Measurements from ENCODE around the gene IMP3.

IMP3 gene

DNA sequence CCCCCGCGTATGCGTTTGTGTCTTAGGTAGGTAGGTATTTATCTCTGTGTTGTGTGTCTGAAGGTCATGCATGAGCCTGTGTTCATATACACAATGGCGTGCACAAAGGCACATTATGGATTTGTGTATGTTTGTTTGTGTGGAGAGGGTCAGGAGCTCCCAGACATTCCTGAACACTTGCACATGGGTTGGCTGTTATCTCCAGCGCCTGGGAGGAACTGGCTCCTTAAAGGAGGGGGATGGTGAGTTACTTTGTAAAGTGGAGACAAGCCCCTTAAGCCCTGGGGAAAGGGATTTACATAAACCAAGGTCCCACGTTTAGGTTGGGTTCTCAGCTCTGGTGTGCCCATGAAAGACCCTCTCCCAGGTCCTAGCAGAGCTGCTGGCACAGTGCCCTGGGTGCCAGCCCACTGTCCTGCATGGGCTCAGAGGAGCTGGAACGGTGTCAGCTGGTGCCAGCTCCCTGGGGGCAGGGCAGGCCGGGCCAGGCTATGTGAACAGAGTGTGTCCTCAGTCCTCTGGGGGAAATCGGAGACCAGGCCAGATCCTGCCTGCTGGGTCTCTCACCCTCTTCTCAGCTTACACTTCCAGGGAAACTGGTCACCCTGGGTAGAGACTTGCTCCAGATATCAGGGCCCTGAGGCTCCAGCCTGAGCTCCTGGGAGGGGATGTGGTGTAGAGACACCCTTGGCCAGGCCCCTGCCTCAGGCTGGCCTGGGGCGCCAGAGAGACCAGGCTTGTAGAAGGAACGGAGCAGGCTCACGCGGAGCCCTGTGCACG is 32.8 kb upstream of the IMP3 start:
- DNase-seq (ENCODE audit: low read depth, low spot score): no peak

DNA sequence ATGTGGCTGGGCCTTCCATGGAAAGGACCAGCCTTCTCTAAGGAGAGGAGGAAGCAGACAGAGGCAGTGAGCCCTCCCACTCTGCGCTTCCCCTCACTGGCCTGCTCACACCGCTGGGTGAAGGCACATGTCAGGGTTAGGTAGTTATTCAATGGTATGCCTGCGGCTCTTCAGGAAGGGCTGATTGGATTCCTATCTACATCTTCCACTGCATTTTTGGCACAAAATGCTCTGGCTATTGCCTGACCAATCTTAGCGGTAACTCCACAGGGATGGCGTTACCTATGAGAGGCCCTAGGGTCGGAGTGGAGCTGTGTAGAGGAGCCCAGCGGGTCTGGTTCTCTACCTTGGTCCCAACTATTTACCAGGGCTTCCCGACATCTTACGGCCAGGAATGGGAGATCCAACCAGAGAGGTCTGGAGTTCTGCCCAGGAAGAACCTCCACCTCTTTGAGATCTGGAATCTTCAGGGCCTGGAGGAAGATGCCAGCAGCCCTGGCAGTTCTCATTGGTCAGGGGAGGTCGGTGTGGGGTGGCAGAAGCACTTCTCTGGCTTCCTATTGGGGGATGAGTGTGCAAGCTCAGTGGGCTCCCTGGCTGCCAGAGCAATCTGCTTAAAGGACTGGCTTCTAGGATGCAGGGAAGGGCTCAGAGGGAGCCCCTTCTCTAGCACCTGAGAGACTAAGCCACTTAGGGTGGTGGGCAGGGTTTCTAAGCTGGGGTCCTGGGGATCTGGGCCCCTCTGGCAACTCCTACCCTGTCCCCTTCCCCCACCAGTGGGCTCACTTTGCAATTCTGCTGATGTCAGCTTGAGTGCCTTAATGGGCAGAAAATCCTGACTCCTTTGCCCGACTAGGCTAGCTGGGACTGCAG is 31.9 kb upstream of the IMP3 start:
- no peak for DNase-seq (ENCODE audit: low read depth, low spot score)

DNA sequence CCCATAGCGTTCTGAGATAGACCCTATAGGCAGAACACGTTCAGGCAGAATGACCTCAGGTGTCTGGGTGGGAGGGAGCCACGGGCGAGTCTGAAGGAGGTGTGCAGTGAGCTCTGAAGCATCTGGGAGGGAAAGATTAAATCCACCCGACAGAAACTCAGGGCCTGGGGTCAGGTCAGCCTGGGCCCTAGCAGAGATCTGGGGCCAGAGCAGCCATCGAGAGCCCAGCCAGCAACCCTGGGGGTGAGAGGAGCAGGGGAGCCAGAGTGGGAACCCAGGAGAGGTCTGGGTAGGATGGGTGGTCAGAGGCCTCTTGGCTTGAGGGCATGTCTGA is 29.8 kb upstream of the IMP3 start:
- DNase-seq (ENCODE audit: low read depth, low spot score): no peak

DNA sequence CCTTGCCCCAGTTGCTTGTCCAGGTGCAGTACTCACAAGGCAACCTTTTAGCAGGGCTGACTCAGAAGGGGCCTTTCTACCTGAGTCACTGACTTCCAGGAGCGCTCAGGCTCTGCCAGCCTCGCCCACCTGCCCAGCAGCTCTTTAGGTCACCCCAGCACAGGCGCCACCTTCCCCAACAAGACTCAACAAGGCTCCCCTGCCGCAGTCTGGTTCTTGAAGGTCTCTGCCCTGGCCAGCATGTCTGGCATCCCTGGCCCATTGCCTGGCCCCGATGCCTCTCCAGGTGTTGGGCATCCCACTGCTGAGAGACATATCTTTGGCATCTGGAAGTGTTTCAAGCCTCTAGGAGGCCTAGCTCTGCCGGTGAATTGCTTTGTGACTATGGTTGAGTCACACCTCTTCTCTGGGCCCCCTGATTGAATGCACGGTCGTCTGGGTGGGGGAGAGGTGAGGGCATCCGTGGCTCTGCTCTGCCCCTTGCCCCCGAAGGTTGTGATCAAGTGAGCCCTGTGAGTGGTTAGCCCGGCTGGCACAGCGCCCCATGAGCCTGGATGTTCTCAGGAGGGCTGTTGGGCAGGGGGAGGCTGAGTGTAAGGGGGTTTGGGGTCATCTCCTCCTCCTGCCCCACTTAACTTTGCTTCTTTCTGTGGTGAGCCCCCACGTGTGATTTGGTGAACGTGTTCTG is 29.3 kb upstream of the IMP3 start:
- no peak for DNase-seq (ENCODE audit: low read depth, low spot score)

DNA sequence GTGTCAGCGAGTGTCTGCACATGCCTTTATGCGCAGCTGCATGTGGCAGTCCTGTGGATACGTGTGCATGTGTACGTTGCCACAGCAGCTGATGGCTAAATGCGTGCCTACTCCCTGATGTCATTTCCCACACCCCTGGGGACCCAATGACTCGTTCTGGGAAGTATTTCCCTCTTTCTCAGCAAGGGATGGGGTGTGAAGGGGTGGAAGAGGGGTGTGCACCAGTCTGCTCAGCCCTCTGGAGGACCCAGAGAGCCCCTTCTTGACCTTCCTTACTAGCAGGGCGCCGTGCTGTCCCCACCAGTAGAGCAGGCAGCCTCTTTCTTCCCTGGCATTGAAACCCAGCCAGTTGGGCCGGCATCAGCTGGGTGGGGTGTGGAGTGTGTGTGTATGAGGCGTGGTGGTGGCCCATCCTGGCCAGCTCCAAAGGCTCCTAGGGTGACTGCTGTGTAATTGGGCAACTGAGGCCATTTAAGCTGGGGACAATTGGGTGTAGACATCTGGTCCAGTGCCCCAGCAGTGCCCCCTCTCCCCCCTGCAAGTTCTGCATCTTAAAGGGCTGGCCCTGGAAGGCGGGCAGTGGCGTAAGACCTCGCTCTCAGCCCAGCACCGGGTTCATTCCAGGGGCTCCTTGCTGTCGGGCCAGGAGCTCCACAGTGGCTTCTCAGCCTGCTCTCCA is 26.9 kb upstream of the IMP3 start:
- DNase-seq (ENCODE audit: low read depth, low spot score): no peak

DNA sequence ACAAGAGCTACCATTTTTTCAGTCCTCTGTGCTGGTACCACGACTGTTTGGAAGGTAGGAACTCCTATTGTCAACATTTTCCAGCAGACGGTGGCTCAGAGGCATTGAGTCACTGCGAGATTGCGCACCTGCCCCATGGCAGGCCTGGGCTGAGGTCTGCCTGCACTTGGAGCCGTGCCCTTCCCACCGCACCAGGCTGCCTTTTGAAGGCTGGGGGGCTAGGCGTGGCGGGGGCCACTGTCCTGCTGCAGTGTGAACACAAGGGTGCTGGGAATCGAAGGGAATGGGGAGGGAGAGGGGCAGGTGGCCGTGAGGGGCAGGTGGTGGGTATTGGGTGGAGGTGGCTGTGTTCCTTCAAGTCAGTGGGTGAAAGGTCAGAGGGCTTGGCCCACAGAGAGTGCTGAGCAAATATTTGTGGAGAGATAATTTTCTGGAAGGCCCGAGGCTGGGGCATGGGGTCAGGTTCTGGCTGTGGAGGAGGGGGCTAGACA is 24.0 kb upstream of the IMP3 start:
- DNase-seq (ENCODE audit: low read depth, low spot score): no peak

DNA sequence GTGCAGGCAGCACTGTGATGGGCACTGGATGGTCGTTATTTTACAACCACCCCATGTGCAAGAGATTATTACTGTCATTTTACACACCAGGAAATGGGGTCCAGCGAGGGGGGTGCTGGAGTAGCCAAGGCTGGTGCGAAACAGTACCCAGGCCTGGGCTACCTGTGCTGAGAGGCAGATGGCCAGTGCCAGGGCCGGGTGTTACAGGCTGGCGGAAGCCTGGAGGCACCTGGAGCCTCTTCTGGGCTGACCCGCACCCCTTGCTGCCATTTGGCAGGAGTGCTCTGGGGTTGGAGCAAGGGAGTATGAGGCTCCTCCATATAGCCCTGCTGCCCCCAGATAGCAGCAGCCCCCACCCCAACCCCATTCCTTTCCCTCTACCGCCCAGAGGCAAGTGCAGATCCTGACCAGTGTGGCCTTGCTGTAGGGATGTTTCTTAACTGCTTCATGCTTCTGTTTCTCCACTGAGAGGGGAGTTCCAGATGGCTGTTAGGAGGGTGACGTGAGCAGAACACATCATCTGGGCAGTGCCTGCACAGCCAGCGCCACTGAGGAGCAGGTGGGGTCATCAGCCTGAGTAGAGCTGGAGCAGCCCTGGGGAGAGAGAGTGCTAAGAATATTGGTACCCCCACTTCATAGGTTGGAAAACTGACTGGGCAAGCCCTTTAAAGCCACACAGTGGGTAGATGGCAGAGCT is 22.9 kb upstream of the IMP3 start:
- no peak for DNase-seq (ENCODE audit: low read depth, low spot score)

DNA sequence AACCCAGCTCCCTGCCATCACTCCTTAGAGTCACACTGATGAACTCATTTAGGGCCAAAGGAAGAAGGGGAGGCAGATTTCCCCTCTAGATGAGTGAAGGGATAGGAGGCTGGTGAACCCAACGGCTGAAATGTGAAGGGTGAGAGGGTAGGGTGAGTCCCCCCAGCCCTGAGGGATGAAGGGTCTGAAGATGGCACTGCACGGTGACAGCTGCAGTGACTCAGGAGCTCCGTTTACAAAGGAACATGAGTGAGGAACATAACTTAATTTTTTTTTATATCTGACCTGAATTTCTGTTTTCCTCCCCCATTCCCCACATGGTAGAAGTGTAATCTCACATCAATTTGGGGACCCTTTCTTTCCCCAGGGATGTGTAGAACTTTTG is 21.7 kb upstream of the IMP3 start:
- DNase-seq (ENCODE audit: low read depth, low spot score): no peak

DNA sequence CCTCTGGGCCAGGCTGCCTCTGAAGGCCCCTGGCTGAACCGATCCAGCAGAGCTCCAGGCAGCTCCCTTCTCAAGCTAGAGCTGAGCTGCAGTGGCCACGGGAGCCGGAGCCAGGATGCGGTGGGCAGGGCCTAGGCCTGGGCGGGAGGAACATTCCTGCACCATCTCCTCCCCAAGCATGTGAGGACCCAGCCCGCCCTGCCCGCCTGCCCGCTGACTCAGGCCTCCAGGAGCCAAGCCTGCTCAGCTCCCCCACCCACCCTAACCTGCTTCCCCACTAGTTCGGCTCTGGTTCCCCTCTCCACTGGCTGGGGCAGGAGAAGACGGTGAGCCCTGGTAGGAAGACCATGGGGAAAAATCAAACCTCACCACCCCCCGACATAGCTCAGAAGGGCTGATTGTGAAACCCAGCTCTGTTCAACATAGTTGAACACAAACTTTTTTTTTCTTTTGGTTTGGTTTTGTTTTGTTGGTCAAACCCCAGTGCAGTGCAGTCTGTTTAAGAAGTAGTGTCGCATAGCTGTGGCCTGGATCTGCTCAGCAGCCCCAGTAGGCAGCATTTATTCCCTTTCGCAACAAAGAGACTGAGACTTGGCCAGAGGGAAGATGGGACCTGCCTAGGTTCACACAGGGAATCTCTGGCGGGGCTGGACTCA is 21.2 kb upstream of the IMP3 start:
- no peak for DNase-seq (ENCODE audit: low read depth, low spot score)

DNA sequence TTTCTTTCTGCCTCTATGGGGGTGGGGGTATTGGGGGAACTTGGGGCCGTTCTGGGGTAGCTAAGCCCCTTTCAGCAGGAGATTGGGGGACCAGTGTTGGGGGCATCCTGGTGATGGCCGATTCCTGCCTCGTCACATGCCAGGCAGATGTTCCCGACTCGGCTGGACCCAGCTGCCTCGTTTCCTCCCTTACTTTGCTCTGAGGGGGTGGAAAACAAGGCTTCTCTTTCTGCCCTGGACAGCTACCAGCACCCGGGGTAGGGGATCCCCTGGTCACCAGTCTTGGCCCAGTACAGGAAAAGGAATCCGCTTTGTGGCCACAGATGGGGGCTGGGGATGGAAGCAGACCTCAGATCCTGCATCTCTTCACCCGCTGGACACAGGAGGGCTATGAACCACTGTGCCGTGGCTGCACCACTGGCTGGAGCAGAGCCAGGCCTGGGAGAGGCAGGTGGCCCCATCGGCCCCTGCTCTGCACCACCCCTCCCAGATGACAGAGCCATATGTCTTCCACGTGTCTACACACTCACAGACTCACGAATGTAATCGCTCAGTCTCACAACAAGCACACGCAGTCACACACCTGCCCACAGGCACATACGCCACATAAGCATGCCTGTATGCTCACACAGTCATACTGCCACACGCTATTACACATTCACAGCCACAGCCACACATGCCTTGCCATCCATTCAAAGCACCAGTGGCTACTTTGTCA is 20.1 kb upstream of the IMP3 start:
- DNase-seq (ENCODE audit: low read depth, low spot score): no peak

DNA sequence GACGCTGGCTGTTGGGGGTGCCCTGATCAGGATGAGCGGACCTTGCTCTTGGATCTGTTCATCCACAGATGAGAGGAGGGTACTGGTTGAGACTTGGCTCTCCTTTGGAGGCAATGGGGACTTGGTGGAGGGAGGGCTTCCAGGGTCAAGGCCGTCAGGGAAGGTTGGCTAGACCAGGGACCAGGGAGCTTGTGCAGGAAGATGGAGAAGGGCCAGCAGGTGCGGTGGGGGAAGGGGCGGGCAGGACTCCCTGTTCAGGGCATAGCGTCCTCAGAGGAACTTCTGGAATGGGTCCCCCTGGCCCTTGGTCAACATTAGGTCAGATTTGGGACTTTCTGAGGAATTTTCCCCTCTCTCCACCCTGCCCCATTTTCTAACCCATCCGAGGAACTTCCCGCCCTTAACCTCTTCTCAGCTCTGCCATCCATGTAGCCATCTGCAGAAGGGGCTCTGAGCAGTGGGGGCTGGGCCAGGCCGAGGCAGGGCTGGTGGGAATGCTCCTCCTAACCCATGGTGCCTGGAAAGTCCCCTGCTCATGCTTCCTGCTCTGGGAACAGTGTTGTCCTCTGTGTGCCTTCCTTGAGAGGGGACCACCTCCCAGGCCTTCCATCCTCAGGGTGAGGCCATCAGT is 19.2 kb upstream of the IMP3 start:
- no peak for DNase-seq (ENCODE audit: low read depth, low spot score)

DNA sequence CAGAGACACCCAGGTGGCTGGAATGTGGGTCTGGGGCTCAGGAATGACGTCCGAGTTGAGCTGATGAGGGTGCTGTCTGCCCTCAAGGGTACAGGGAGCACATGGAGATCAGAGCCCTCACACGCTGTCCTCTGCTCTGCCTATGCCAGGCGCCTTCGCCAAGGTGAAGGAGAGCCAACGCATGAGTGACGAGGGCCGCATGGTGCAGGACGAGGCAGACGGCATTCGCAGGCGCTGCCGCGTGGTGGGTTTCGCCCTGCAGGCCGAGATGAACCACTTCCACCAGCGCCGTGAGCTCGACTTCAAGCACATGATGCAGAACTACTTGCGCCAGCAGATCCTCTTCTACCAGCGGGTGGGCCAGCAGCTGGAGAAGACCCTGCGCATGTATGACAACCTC is 16.8 kb upstream of the IMP3 start:
- no peak for DNase-seq (ENCODE audit: low read depth, low spot score)

DNA sequence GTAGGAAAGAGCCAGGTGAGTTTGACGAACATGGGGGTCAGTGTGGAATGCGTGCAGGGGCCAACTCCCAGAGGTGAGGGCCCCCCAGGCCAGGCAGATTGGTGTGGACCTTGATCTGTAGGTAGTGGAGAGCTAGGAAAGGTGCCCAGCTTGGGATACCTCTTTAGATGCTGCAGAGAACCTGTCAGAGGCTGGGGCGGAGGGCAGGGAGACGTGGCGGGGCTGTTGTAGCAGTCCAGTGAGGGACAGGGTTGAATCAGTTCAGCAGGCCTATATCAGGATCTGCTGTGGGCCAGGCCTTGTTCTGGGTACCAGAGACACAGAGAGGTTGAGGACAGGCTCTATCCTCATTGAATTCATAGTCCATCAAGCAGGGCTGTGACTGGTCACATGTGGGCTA is 16.3 kb upstream of the IMP3 start:
- no peak for DNase-seq (ENCODE audit: low read depth, low spot score)

DNA sequence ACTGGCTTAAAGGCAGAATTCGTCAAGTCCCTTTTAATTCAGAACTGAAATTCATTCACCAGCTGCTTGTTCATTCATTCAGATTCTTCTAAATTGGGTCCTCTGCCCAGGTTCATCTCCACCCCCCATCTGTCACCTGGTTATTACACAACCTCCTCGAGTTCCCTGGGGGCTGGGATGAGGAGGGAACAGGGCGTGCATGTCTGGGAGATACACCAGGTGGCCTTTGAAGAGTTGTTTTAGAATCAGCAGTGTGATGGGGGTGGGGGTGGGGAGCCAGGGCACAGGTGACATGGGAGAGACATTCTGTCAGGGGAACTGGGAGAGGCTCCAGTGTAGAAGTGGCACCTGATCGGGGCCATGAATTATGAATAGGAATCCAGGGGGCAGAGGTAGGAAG is 15.9 kb upstream of the IMP3 start:
- DNase-seq (ENCODE audit: low read depth, low spot score): no peak

DNA sequence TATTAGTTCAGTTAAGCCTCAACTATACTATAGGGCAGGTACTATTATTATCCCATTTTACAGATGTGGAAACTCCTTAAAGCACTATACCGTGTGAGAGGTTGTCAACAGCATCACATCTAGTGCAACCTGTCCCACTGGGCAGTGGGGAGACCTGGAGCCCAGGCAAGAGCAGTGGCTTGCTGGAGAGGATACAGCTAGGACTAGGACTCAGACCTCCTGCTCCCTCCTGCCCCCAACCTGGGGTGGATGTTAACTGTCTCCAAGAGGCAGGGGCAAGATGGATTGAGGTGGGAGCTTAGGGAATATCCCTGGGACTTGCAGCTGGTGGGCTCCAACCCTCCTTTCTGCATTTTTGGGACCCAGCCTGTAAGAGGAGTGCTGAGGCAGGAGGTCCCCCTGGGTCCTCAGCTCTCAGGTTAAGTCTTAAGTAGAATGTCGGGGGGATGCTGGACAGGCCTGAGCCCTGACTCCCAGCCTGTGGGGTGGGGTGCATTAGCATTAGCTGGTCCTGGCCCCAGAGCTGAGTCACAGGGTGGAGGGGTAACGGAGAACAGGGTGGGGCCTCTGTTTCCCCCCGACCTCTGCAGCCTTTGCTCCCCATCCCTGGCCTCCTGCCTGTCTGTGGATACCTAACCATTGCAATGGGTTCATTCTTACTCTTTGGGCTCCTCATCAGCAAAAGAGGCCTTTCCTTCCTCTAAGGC is 14.3 kb upstream of the IMP3 start:
- DNase-seq (ENCODE audit: low read depth, low spot score): no peak

DNA sequence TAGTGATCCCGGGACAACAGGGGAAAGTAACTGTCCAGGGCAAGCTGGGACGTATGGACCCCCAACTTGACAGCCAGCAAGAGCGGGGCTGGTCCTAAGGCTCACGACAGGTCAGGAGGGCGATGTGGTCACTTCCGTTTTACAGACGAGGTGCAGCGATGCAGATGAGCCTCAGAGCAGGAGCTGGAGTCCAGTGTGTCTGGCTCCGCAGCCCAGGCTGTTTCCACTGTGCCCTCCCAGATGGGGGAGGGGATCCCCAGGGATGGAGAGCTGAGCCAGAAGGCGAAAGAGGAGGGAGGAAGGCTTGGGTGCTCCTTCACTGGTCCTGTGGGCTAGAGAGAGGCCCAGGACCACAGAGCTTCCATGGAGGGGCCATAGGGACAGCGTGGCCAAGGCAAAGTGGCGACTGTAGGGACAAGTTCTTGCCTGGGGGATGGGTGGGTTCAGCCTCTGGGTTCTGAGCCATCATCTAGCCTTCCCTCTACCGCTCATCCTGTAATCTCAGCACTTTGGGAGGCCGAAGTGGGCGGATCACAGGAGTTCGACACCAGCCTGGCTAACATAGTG is 13.4 kb upstream of the IMP3 start:
- no peak for DNase-seq (ENCODE audit: low read depth, low spot score)

DNA sequence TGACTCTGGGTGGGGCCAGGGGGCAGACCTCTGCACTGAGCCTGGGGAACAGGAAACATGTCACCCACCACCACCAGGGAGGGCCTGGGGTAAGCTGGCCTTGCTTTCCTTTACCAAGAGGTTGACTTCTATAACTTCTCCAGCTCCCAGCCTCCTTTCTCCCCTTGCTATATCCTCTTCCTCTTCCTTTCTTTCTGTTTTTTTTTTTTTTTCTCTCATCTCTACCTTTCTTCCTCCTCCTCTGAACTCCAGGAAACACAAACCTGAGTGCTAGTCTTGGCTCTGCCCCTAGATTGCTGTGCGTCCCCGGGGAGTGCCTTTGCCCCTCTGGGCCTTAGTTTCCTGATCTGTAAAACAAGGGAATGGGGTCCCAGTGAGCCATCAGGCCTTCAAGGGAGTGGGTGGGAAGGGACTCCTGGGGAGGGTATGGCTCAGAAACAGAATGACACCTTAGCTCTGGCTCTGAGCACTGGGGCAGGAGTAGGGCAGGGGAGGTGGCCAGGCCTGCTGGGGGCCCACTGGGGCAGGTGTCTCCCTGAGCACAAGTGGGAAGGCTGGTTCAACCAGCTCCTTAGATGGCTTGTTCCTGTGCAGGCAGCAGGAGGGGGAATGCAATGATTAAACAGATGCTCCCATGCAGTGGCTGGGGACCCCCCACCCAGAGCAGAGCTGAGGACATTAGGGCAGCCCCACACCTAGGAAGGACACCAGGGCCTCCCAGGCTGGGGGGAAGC is 12.0 kb upstream of the IMP3 start:
- DNase-seq (ENCODE audit: low read depth, low spot score): no peak

All from iPS DF 19.7 (cell line).